ENCODE measurements around the gene RBM20. TPM values are rescaled to one million over a fixed set of nuclear protein-coding genes. Genes with fewer than 3 reads are reported as not detected.

RBM20 gene
- total RNA-seq, 1 experiment from 2014 or later, result 0.11 TPM

DNA sequence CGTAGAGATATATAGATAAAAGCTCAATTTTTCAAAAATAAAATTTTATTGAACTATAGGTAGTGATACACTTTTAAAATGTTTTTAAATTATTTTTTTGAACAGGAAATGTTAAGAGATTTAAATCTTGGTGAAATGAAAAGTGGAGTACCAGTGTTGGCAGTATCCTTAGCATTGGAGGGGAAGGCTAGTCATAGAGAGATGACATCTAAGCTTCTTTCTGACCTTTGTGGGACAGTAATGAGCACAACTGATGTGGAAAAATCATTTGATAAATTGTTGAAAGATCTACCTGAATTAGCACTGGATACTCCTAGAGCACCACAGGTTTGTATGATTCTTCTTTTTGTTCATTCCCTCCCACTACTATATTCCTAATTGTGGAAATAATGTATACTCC, 243.4 kb downstream of the RBM20 start:
- no peak for TF ChIP-seq CTCF (conservative IDR thresholded peaks at IDR 0.05)
- TF ChIP-seq EZH2 (IDR thresholded peaks at IDR 0.05; ENCODE audit: low read depth), result no peak
- POLR2A ChIA-PET (ENCODE audit: unreplicated experiment), result no interaction called here

More for the DNA sequence above, 243.4 kb downstream of the RBM20 start:
- Histone ChIP-seq H3K27ac (no peak overlapping the region), H3K4me3 (no peak overlapping the region), H3K9me2 (ENCODE audit: insufficient read depth) (no peaks in the 10 kb centered on the region), H3K4me1 (replicated peaks; ENCODE audit: insufficient read depth) (peaks cover 20% of the 10 kb centered on the region), H2AFZ (no peak overlapping the region), H3K9me3 (ENCODE audit: insufficient read depth, low read depth) (no peaks in the 10 kb centered on the region), H3K36me3 (ENCODE audit: low read depth) (peaks cover 12% of the 10 kb centered on the region), H3F3A (ENCODE audit: insufficient read depth, low read depth) (peaks cover 9% of the 10 kb centered on the region; the same call in 1 of the 2 replicates), H3K79me2 (ENCODE audit: low read depth) (no peaks in the 10 kb centered on the region), H3K27me3 (ENCODE audit: insufficient read depth, low read depth) (no peaks in the 10 kb centered on the region), H3K4me2 (no peak overlapping the region), H4K20me1 (ENCODE audit: insufficient read depth) (no peaks in the 10 kb centered on the region; the same call in 1 of the 2 replicates)
- no peak for DNase-seq
- BruUV-seq (replicated peaks), result no TSS peak
- CTCF ChIA-PET, result interaction anchor here (0.5 kb wide), 1 partner anchor 679 kb away, joined by 9 read pairs; no protein-coding TSS in a partner anchor
- intact Hi-C loops (cut with micrococcal nuclease; ENCODE audit: unreplicated experiment), result no loop called here

Other genes with a start within 250 kb of the RBM20 start
- gene DUSP5, start 146.4 kb upstream of the RBM20 start, total RNA-seq (2021), result 14.2 and 19.0 TPM in 2 replicates
- 22.1 and 31.2 TPM in 2 replicates for gene SMC3, start 76.6 kb upstream of the RBM20 start, total RNA-seq (2021)
- 92.4 and 96.4 TPM in 2 replicates for gene PDCD4, start 227.6 kb downstream of the RBM20 start, total RNA-seq (2021)

All from PC-9 (cell line).